Stimulated activated CD4-positive, alpha-beta T cell treated with anti-CD3 and anti-CD28 coated beads, Interleukin-12 subunit alpha, Interleukin-12 subunit beta, amount 100 ng/mL, for 48 hours (primary cell): ENCODE results near the gene SLC25A29.
"Not testable (repeated sequence)": the region's sequence is repeated elsewhere in the genome, so short reads cannot be mapped to it uniquely, and the experiment has no call there.

Source experiments
- DNase-seq, 3 donors: peaks; one replicate each; pipeline ENCODE4 v3.0.0-alpha.2; 2020; ENCODE audit warnings: low read depth in 2 of 3, low spot score in 1 of 3

Gene SLC25A29

GRCh38 chr14:100306101-100306997 is at the start of gene SLC25A29:
TSS of gene SLC25A29 (minus strand) at chr14:100306444. CDS start at chr14:100306232, 212 bp downstream.
- peak; percentile 35 to 69 (median 53) for DNase-seq

GRCh38 chr14:100350986-100351385 is 44.7 kb upstream of the SLC25A29 start:
- no peak for DNase-seq

- no peak for DNase-seq
Observed at GRCh38 chr14:100350276-100350926, 44.2 kb upstream of the SLC25A29 start.

GRCh38 chr14:100348784-100349685 is 42.8 kb upstream of the SLC25A29 start:
- DNase-seq = no peak

- no peak for DNase-seq
Observed at GRCh38 chr14:100348253-100348729, 42.0 kb upstream of the SLC25A29 start.

GRCh38 chr14:100346306-100347091 is 40.3 kb upstream of the SLC25A29 start:
- DNase-seq = no peak

GRCh38 chr14:100345711-100346110 is 39.5 kb upstream of the SLC25A29 start:
- no peak for DNase-seq

GRCh38 chr14:100344657-100345056 is 38.4 kb upstream of the SLC25A29 start:
- DNase-seq = not testable (repeated sequence)

- DNase-seq = not testable (repeated sequence)
Observed at GRCh38 chr14:100342826-100343225, 36.6 kb upstream of the SLC25A29 start.

GRCh38 chr14:100342195-100342594 is 36.0 kb upstream of the SLC25A29 start:
- no peak for DNase-seq

- no peak for DNase-seq
Observed at GRCh38 chr14:100341301-100342031, 35.2 kb upstream of the SLC25A29 start.

- no peak for DNase-seq
Observed at GRCh38 chr14:100340423-100340813, 34.2 kb upstream of the SLC25A29 start.

GRCh38 chr14:100339766-100340422 is 33.6 kb upstream of the SLC25A29 start:
- no peak for DNase-seq

GRCh38 chr14:100336618-100337530 is 30.6 kb upstream of the SLC25A29 start:
- DNase-seq = no peak

- DNase-seq = no peak
Observed at GRCh38 chr14:100334904-100335303, 28.7 kb upstream of the SLC25A29 start.

- no peak for DNase-seq
Observed at GRCh38 chr14:100333827-100334226, 27.6 kb upstream of the SLC25A29 start.

GRCh38 chr14:100333311-100333710 is 27.1 kb upstream of the SLC25A29 start:
- no peak for DNase-seq

- no peak for DNase-seq
Observed at GRCh38 chr14:100332797-100333196, 26.6 kb upstream of the SLC25A29 start.
